GM10248 (cell line): Measurements from ENCODE around the gene PLCH1.

Experiments
- CTCF ChIA-PET: fragments of 300-600 bp; sonication (Branson Sonifier 250); formaldehyde crosslinking; extraction: SDS; loops from one replicate; lab custom pipeline; 2021; ENCODE audit warnings: antibody characterized with exemption; lab: Yijun Ruan, JAX
- POLR2A ChIA-PET: fragments of 350-650 bp; sonication (Branson Sonifier 250); formaldehyde crosslinking; extraction: SDS; loops from one replicate; lab custom pipeline; 2020; ENCODE audit warnings: antibody characterized with exemption; lab: Yijun Ruan, JAX
- DNase-seq: peaks from one replicate; pipeline ENCODE4 v3.0.0; 2012; ENCODE audit errors: extremely low spot score
- CTCF ChIP-seq: IDR thresholded peaks from 2 replicates; pipeline ENCODE4 v1.5.1; 2012; ENCODE audit warnings: mild to moderate bottlenecking, low read depth; ENCODE audit errors: extremely low read depth, missing control alignments, control extremely low read depth

The PLCH1 gene

GRCh38 chr3:155657161-155657560, 87.7 kb downstream of the PLCH1 start:
- CTCF ChIA-PET, result interaction anchor here (1.0 to 1.1 kb wide), 2 partner anchors 10 to 13 kb away, joined by 3 read pairs; no protein-coding TSS in a partner anchor
- no peak for DNase-seq
- POLR2A ChIA-PET, result no interaction called here
- no peak for TF ChIP-seq CTCF

GRCh38 chr3:155656466-155656865, 88.4 kb downstream of the PLCH1 start:
- TF ChIP-seq CTCF, result no peak
- DNase-seq, result no peak
- ChIA-PET CTCF (no interaction called here), POLR2A (no interaction called here)

- no peak for TF ChIP-seq CTCF
- no peak for DNase-seq
- POLR2A ChIA-PET, result no interaction called here
- CTCF ChIA-PET, result interaction anchor here (1.5 to 1.7 kb wide), 2 partner anchors 10 to 15 kb away, joined by 3 to 4 read pairs; no protein-coding TSS in a partner anchor
These were observed 93.2 kb downstream of the PLCH1 start for GRCh38 chr3:155651489-155652218.

- no peak for TF ChIP-seq CTCF
- ChIA-PET CTCF (no interaction called here), POLR2A (no interaction called here)
- no peak for DNase-seq
These were observed 96.8 kb downstream of the PLCH1 start for GRCh38 chr3:155648013-155648591.

GRCh38 chr3:155647206-155647605, 97.7 kb downstream of the PLCH1 start:
- DNase-seq, result no peak
- ChIA-PET POLR2A (no interaction called here), CTCF (interaction anchor here (1.3 kb wide), 1 partner anchor 10 kb away, joined by 3 read pairs; no protein-coding TSS in a partner anchor)
- no peak for TF ChIP-seq CTCF

- DNase-seq, result no peak
- CTCF ChIA-PET, result interaction anchor here (0.7 to 1.3 kb wide), 2 partner anchors 11 to 55 kb away, joined by 3 read pairs; no protein-coding TSS in a partner anchor
- POLR2A ChIA-PET, result no interaction called here
- no peak for TF ChIP-seq CTCF
These were observed 98.2 kb downstream of the PLCH1 start for GRCh38 chr3:155646669-155647068.
